Natural killer cell treated with Interleukin-12 subunit alpha and Interleukin-12 subunit beta and Interleukin-15 and Interleukin-18, amount 100 ng/mL, for 72 hours (primary cell): Measurements from ENCODE around the gene TMPRSS11D. TPM values are rescaled to one million over a fixed set of nuclear protein-coding genes. Genes with fewer than 3 reads are reported as not detected.

Source experiments
- ATAC-seq, 2 donors: fragments of 150-1000 bp; cut with Tn5 transposase in 1 of 2; sonication (Bioruptor Pico), chemical (Tn5 transposase) in 1 of 2; 2 replicates each; pipeline ENCODE4 v1.10.0; 2021
- DNase-seq: peaks from one replicate; pipeline ENCODE4 v3.0.0; 2022; ENCODE audit warnings: low spot score
- H3K27ac Mint-ChIP-seq, 2 donors: 1 replicate in 1 of 2; 2 replicates in 1 of 2; pipeline ENCODE4 v1.8.0; 2022; ENCODE audit warnings: mixed read lengths in 2 of 2, mild to moderate bottlenecking in 1 of 2, moderate library complexity in 1 of 2
- H3K27me3 Mint-ChIP-seq, 2 donors: 1 replicate in 1 of 2; 2 replicates in 1 of 2; pipeline ENCODE4 v1.8.0; 2022; ENCODE audit warnings: mixed read lengths in 2 of 2
- H3K36me3 Mint-ChIP-seq: one replicate; pipeline ENCODE4 v1.8.0; 2022; ENCODE audit warnings: mixed read lengths
- H3K4me1 Mint-ChIP-seq, 2 donors: 1 replicate in 1 of 2; 2 replicates in 1 of 2; pipeline ENCODE4 v1.8.0; 2022; ENCODE audit warnings: low read depth in 2 of 2, mixed read lengths in 2 of 2, mild to moderate bottlenecking in 1 of 2
- H3K4me3 Mint-ChIP-seq: one replicate; pipeline ENCODE4 v1.8.0; 2022; ENCODE audit warnings: mixed read lengths
- H3K9me3 Mint-ChIP-seq: 2 replicates; pipeline ENCODE4 v1.8.0; 2022; ENCODE audit warnings: mixed read lengths
- total RNA-seq, 2 donors: library from RNA; stranded (reverse); gene quantifications; one replicate each; pipeline ENCODE4 v1.2.3, GENCODE V29; 2022

Gene TMPRSS11D
- total RNA-seq, 2 donors from 2014 or later: not detected

- Mint-ChIP-seq H3K27me3 (no peaks in the 10 kb centered on the region), H3K4me3 (no peak overlapping the region), H3K27ac (no peak overlapping the region), H3K36me3 (no peaks in the 10 kb centered on the region), H3K9me3 (no peaks in the 10 kb centered on the region), H3K4me1 (peaks cover 4 to 5% of the 10 kb centered on the region in 2 donors)
- DNase-seq (no peak), ATAC-seq (no peak)
Measured at GRCh38 chr4:67879486-67879885, 4.3 kb downstream of the TMPRSS11D start.

GRCh38 chr4:67877086-67877485 is 6.7 kb downstream of the TMPRSS11D start:
- no peaks in the 10 kb centered on the region for H3K27me3 Mint-ChIP-seq
- no peaks in the 10 kb centered on the region for H3K36me3 Mint-ChIP-seq
- H3K27ac Mint-ChIP-seq: no peak overlapping the region
- no peaks in the 10 kb centered on the region for H3K9me3 Mint-ChIP-seq
- ATAC-seq: no peak
- DNase-seq: no peak
- no peak overlapping the region for H3K4me3 Mint-ChIP-seq
- no peaks in the 10 kb centered on the region for H3K4me1 Mint-ChIP-seq

GRCh38 chr4:67874986-67875385 is 8.8 kb downstream of the TMPRSS11D start:
- Mint-ChIP-seq H3K9me3 (no peaks in the 10 kb centered on the region), H3K27ac (no peak overlapping the region), H3K36me3 (no peaks in the 10 kb centered on the region), H3K4me1 (no peaks in the 10 kb centered on the region), H3K27me3 (no peaks in the 10 kb centered on the region), H3K4me3 (no peak overlapping the region)
- ATAC-seq (no peak), DNase-seq (no peak)

- peaks cover 0 to 3% of the 10 kb centered on the region in 2 donors for H3K27me3 Mint-ChIP-seq
- no peaks in the 10 kb centered on the region for H3K36me3 Mint-ChIP-seq
- H3K4me1 Mint-ChIP-seq: no peaks in the 10 kb centered on the region
- ATAC-seq (no peak), DNase-seq (no peak)
- no peaks in the 10 kb centered on the region for H3K9me3 Mint-ChIP-seq
- H3K4me3 Mint-ChIP-seq: no peak overlapping the region
- no peak overlapping the region for H3K27ac Mint-ChIP-seq
Measured at GRCh38 chr4:67873116-67873515, 10.7 kb downstream of the TMPRSS11D start.

GRCh38 chr4:67871867-67872266 is 11.9 kb downstream of the TMPRSS11D start:
- Mint-ChIP-seq H3K4me1 (no peaks in the 10 kb centered on the region), H3K27me3 (peaks cover 0 to 3% of the 10 kb centered on the region in 2 donors), H3K9me3 (no peaks in the 10 kb centered on the region), H3K36me3 (no peaks in the 10 kb centered on the region), H3K4me3 (no peak overlapping the region), H3K27ac (no peak overlapping the region)
- no peak for DNase-seq
- ATAC-seq: peak; percentile 50 to 66

GRCh38 chr4:67869580-67870190 is 14.1 kb downstream of the TMPRSS11D start:
- Mint-ChIP-seq H3K27me3 (peaks cover 10 to 12% of the 10 kb centered on the region in 2 donors), H3K36me3 (no peaks in the 10 kb centered on the region), H3K4me3 (no peak overlapping the region), H3K9me3 (no peaks in the 10 kb centered on the region), H3K4me1 (no peaks in the 10 kb centered on the region), H3K27ac (no peak overlapping the region)
- ATAC-seq (no peak), DNase-seq (no peak)

GRCh38 chr4:67861513-67861912 is 22.3 kb downstream of the TMPRSS11D start:
- ATAC-seq (no peak), DNase-seq (no peak)
- Mint-ChIP-seq H3K27ac (no peak overlapping the region), H3K4me3 (no peak overlapping the region), H3K4me1 (no peaks in the 10 kb centered on the region), H3K9me3 (no peaks in the 10 kb centered on the region), H3K27me3 (peaks cover 21 to 23% of the 10 kb centered on the region in 2 donors), H3K36me3 (no peaks in the 10 kb centered on the region)

- H3K27me3 Mint-ChIP-seq: peaks cover 10 to 17% of the 10 kb centered on the region in 2 donors
- no peak overlapping the region for H3K4me3 Mint-ChIP-seq
- no peak for ATAC-seq
Measured at GRCh38 chr4:67853336-67853735, 30.5 kb downstream of the TMPRSS11D start.

GRCh38 chr4:67820903-67821302 is 62.9 kb downstream of the TMPRSS11D start:
- no peaks in the 10 kb centered on the region for H3K4me1 Mint-ChIP-seq
- no peaks in the 10 kb centered on the region for H3K27me3 Mint-ChIP-seq
- H3K27ac Mint-ChIP-seq: no peak overlapping the region
- peaks cover 2% of the 10 kb centered on the region for H3K9me3 Mint-ChIP-seq
- no peak overlapping the region for H3K4me3 Mint-ChIP-seq
- peaks cover 7% of the 10 kb centered on the region for H3K36me3 Mint-ChIP-seq
- DNase-seq (no peak), ATAC-seq (no peak)

More at GRCh38 chr4:67853336-67853735, 30.5 kb downstream of the TMPRSS11D start:
- Mint-ChIP-seq H3K36me3 (no peaks in the 10 kb centered on the region), H3K27ac (no peak overlapping the region), H3K4me1 (no peaks in the 10 kb centered on the region), H3K9me3 (peaks cover 3% of the 10 kb centered on the region)
- DNase-seq: no peak

- no peaks in the 10 kb centered on the region for H3K27me3 Mint-ChIP-seq
- no peak overlapping the region for H3K27ac Mint-ChIP-seq
- ATAC-seq: no peak
- DNase-seq: no peak
- H3K4me1 Mint-ChIP-seq: no peaks in the 10 kb centered on the region
- no peak overlapping the region for H3K4me3 Mint-ChIP-seq
- H3K9me3 Mint-ChIP-seq: peaks cover 24% of the 10 kb centered on the region
- peaks cover 41% of the 10 kb centered on the region for H3K36me3 Mint-ChIP-seq
Measured at GRCh38 chr4:67810011-67810410, 73.8 kb downstream of the TMPRSS11D start.

- ATAC-seq (no peak), DNase-seq (no peak)
- Mint-ChIP-seq H3K27ac (no peak overlapping the region), H3K36me3 (peaks cover 36% of the 10 kb centered on the region), H3K27me3 (no peaks in the 10 kb centered on the region), H3K4me3 (no peak overlapping the region), H3K9me3 (peaks cover 22% of the 10 kb centered on the region), H3K4me1 (no peaks in the 10 kb centered on the region)
Measured at GRCh38 chr4:67809502-67809901, 74.3 kb downstream of the TMPRSS11D start.

GRCh38 chr4:67796810-67797209 is 87.0 kb downstream of the TMPRSS11D start:
- peaks cover under 1% of the 10 kb centered on the region for H3K9me3 Mint-ChIP-seq
- peaks cover 1% of the 10 kb centered on the region for H3K36me3 Mint-ChIP-seq
- H3K27me3 Mint-ChIP-seq: no peaks in the 10 kb centered on the region
- no peak overlapping the region for H3K4me3 Mint-ChIP-seq
- DNase-seq (no peak), ATAC-seq (no peak)
- H3K4me1 Mint-ChIP-seq: no peaks in the 10 kb centered on the region
- H3K27ac Mint-ChIP-seq: no peak overlapping the region

GRCh38 chr4:67790721-67791120 is 93.1 kb downstream of the TMPRSS11D start:
- no peaks in the 10 kb centered on the region for H3K4me1 Mint-ChIP-seq
- ATAC-seq (no peak), DNase-seq (no peak)
- H3K9me3 Mint-ChIP-seq: peaks cover 3% of the 10 kb centered on the region
- no peak overlapping the region for H3K27ac Mint-ChIP-seq
- no peak overlapping the region for H3K4me3 Mint-ChIP-seq
- H3K36me3 Mint-ChIP-seq: peaks cover 6% of the 10 kb centered on the region
- no peaks in the 10 kb centered on the region for H3K27me3 Mint-ChIP-seq

- no peak for DNase-seq
- ATAC-seq: no peak
- H3K36me3 Mint-ChIP-seq: peaks cover 6% of the 10 kb centered on the region
- no peak overlapping the region for H3K27ac Mint-ChIP-seq
- no peaks in the 10 kb centered on the region for H3K4me1 Mint-ChIP-seq
- H3K27me3 Mint-ChIP-seq: no peaks in the 10 kb centered on the region
- H3K9me3 Mint-ChIP-seq: peaks cover 3% of the 10 kb centered on the region
- no peak overlapping the region for H3K4me3 Mint-ChIP-seq
Measured at GRCh38 chr4:67787311-67787710, 96.5 kb downstream of the TMPRSS11D start.

- ATAC-seq: no peak
Measured at GRCh38 chr4:67785528-67785927, 98.3 kb downstream of the TMPRSS11D start.

More at GRCh38 chr4:67785528-67785927, 98.3 kb downstream of the TMPRSS11D start:
- Mint-ChIP-seq H3K27ac (no peak overlapping the region), H3K4me1 (no peaks in the 10 kb centered on the region), H3K36me3 (no peaks in the 10 kb centered on the region), H3K9me3 (no peaks in the 10 kb centered on the region), H3K4me3 (no peak overlapping the region), H3K27me3 (no peaks in the 10 kb centered on the region)
- DNase-seq: no peak
